ENCODE results near the gene WDPCP. TPM values are rescaled to one million over a fixed set of nuclear protein-coding genes. Genes with fewer than 3 reads are reported as not detected.
"Not testable (repeated sequence)": the region's sequence is repeated elsewhere in the genome, so short reads cannot be mapped to it uniquely, and the experiment has no call there.

Gene WDPCP
- total RNA-seq, 2 donors from 2014 or later: 8.4 to 12.6 TPM

DNA sequence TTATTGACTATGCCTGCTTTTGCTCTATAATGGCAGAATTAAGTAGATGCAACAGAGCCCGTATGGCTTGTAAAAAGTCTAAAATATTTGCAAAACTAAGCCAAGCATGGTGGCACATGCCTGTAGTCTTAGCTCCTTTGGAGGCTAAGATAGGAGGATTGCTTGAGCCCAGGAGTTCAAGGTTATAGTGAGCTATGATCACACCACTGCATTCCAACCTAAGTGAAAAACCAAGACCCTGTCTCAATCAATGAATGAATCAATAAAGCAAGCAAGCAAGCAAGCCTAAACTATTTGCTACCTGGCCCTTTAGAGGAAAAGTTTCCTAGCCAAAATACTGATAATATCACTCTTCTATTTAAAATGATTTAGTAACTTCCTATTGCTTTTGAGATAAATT is 277.7 kb downstream of the WDPCP start:
- no peaks in the 10 kb centered on the region for H3K4me1 ChIP-seq (replicated peaks)
- WGBS: 87% methylated on average over 1 of the region's 1 CpG
- no peaks in the 10 kb centered on the region for H3K9me3 ChIP-seq
- no peaks in the 10 kb centered on the region for H3K27me3 ChIP-seq (replicated peaks; ENCODE audit: insufficient read depth)
- intact Hi-C loops (cut with DNase I): no loop called here
- no peak for DNase-seq (ENCODE audit: low spot score)
- H3K36me3 ChIP-seq: no peaks in the 10 kb centered on the region
- H3K27ac ChIP-seq: no peak overlapping the region
- H3K4me3 ChIP-seq: no peak overlapping the region
- TF ChIP-seq POLR2A (IDR thresholded peaks at IDR 0.05) (no peak), POLR2AphosphoS5 (IDR thresholded peaks at IDR 0.05) (no peak)
- TF ChIP-seq, protein P1, sequence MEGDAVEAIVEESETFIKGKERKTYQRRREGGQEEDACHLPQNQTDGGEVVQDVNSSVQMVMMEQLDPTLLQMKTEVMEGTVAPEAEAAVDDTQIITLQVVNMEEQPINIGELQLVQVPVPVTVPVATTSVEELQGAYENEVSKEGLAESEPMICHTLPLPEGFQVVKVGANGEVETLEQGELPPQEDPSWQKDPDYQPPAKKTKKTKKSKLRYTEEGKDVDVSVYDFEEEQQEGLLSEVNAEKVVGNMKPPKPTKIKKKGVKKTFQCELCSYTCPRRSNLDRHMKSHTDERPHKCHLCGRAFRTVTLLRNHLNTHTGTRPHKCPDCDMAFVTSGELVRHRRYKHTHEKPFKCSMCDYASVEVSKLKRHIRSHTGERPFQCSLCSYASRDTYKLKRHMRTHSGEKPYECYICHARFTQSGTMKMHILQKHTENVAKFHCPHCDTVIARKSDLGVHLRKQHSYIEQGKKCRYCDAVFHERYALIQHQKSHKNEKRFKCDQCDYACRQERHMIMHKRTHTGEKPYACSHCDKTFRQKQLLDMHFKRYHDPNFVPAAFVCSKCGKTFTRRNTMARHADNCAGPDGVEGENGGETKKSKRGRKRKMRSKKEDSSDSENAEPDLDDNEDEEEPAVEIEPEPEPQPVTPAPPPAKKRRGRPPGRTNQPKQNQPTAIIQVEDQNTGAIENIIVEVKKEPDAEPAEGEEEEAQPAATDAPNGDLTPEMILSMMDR (IDR thresholded peaks at IDR 0.05): no peak

DNA sequence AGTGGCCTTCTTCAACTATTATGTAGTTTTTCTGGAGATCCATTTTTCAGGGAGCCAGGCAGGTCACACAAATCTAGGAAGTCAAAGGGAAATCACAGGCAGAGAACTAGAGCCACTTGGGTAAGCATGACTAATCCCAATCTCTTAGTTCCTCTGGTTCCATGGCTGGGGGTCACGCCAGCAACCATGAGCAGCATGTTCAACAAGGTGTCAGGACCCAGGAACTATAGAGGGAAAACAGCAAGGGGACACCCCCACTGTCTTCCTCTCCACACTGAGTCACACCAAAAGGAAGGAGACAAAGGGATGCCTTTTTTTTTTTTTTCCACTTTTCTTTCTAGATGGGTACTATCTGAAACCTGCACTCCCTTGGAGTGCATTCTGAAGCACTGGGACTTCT is 286.8 kb downstream of the WDPCP start:
- intact Hi-C loops (cut with DNase I): no loop called here
- Histone ChIP-seq H3K4me3 (no peak overlapping the region), H3K36me3 (no peaks in the 10 kb centered on the region), H3K27me3 (replicated peaks; ENCODE audit: insufficient read depth) (no peaks in the 10 kb centered on the region), H3K27ac (no peak overlapping the region), H3K4me1 (replicated peaks) (no peaks in the 10 kb centered on the region), H3K9me3 (no peaks in the 10 kb centered on the region)
- WGBS: 89% methylated on average over 1 of the region's 1 CpG
- DNase-seq (ENCODE audit: low spot score): no peak
- no peak for TF ChIP-seq POLR2A (IDR thresholded peaks at IDR 0.05)
- TF ChIP-seq, protein P1 (IDR thresholded peaks at IDR 0.05): no peak
- TF ChIP-seq POLR2AphosphoS5 (IDR thresholded peaks at IDR 0.05): no peak

DNA sequence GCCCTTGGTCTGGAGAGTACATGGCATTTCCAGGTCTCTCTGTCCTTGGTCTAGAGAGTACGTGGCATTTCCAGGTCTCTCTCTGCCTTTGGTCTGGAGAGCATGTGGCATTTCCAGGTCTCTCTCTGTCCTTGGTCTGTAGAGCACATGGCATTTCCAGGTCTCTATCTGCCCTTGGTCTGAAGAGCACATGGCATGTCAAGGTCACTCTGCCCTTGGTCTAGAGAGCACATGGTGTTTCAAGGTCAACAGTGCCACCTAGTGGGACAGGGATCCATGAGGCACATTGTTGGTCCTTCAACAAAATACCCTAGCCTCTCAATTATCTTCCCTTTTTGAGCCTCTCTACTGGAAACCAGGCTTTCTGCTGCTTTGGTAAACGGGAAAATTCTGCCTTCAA is 287.4 kb downstream of the WDPCP start:
- H3K36me3 ChIP-seq: no peaks in the 10 kb centered on the region
- H3K4me3 ChIP-seq: no peak overlapping the region
- no peaks in the 10 kb centered on the region for H3K9me3 ChIP-seq
- WGBS: 100% methylated on average over 2 of the region's 2 CpGs
- no peaks in the 10 kb centered on the region for H3K27me3 ChIP-seq (replicated peaks; ENCODE audit: insufficient read depth)
- TF ChIP-seq POLR2A (IDR thresholded peaks at IDR 0.05): no peak
- TF ChIP-seq, protein P1 (IDR thresholded peaks at IDR 0.05): no peak
- H3K4me1 ChIP-seq (replicated peaks): no peaks in the 10 kb centered on the region
- no peak overlapping the region for H3K27ac ChIP-seq
- intact Hi-C loops (cut with DNase I): no loop called here
- DNase-seq (ENCODE audit: low spot score): no peak

DNA sequence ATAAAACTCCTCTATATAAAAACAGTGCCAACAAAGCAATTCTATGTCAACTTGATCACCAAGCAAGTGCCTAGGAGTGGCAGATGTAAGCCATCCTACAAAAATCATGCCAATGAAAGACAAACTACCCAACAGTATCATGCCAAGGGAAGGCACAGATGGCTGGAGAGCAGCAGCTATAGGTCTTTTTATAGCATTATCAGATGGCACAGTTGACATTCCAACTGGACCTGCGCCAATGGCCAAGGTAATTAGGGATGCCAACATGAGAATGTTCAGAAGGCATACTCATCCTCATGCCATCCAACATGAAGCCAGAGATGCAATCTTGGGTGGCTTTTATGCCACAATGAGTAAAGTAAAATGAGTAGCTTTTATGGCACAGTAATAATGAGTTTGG is 300.3 kb downstream of the WDPCP start:
- Histone ChIP-seq H3K9me3 (no peaks in the 10 kb centered on the region), H3K27ac (no peak overlapping the region), H3K4me3 (no peak overlapping the region), H3K27me3 (replicated peaks; ENCODE audit: insufficient read depth) (no peaks in the 10 kb centered on the region), H3K4me1 (replicated peaks) (no peaks in the 10 kb centered on the region), H3K36me3 (no peaks in the 10 kb centered on the region)
- TF ChIP-seq POLR2A (IDR thresholded peaks at IDR 0.05): no peak
- TF ChIP-seq POLR2AphosphoS5 (IDR thresholded peaks at IDR 0.05): no peak
- TF ChIP-seq, protein P1 (IDR thresholded peaks at IDR 0.05): no peak
- DNase-seq (ENCODE audit: low spot score): no peak
- WGBS: 100% methylated on average over 1 of the region's 1 CpG
- intact Hi-C loops (cut with DNase I): no loop called here

DNA sequence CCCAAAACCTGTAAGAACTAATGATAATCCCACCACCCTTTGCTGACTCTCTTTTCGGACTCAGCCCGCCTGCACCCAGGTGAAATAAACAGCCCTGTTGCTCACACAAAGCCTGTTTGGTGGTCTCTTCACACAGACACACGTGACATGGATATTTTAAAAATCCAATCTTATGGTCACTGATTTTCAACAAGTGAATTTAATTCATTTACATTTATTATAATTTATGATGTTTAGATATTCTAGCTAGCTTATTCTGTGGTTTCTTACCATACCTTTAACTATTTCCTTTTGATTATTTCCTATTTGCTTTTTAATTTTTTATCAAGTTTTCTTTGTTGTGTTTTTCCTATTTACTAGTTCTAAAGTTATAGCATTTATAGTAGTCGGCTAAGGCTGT is 301.8 kb downstream of the WDPCP start:
- H3K36me3 ChIP-seq; H3K4me1 ChIP-seq (replicated peaks); H3K27ac ChIP-seq; H3K27me3 ChIP-seq (replicated peaks; ENCODE audit: insufficient read depth); DNase-seq (ENCODE audit: low spot score); H3K4me3 ChIP-seq; intact Hi-C loops (cut with DNase I); H3K9me3 ChIP-seq: not testable (repeated sequence)
- WGBS: 98% methylated on average over 4 of the region's 4 CpGs
